Upper lobe of left lung (tissue), 6 donors: ENCODE measurements around the gene DNAJC19. TPM values are rescaled to one million over a fixed set of nuclear protein-coding genes. Genes with fewer than 3 reads are reported as not detected.
A peak's percentile ranks its signal among the peaks of the same experiment; 100 is the strongest.
"Not testable (repeated sequence)": the region's sequence is repeated elsewhere in the genome, so short reads cannot be mapped to it uniquely, and the experiment has no call there.

ENCODE experiments used
- ATAC-seq, 2 donors: fragments of 200-7000 bp; cut with Tn5 transposase; one replicate each; pipeline ENCODE4 v1.9.1; 2022; ENCODE audit warnings: mild to moderate bottlenecking in 2 of 2, moderate library complexity in 2 of 2; ENCODE audit not compliant: low FRiP score in 2 of 2
- DNase-seq, 2 donors: peaks; one replicate each; pipeline ENCODE4 v3.0.0-alpha.2; 2019 to 2020
- H3K27ac ChIP-seq, 4 donors: fragments of 200-600 bp; sonication (generic); one replicate each; pipeline ENCODE4 v1.5.1; 2016 to 2019
- H3K27me3 ChIP-seq, 4 donors: fragments of 200-600 bp; sonication (generic); one replicate each; pipeline ENCODE4 v1.5.1; 2017 to 2019
- H3K36me3 ChIP-seq, 4 donors: fragments of 200-600 bp; sonication (generic); one replicate each; pipeline ENCODE4 v1.5.1; 2016 to 2019
- H3K4me1 ChIP-seq, 4 donors: fragments of 200-600 bp; sonication (generic); one replicate each; pipeline ENCODE4 v1.5.1; 2018 to 2019
- H3K4me3 ChIP-seq, 4 donors: fragments of 200-600 bp; sonication (generic); one replicate each; pipeline ENCODE4 v1.5.1; 2017 to 2019; ENCODE audit warnings: mild to moderate bottlenecking in 2 of 4, moderate library complexity in 1 of 4
- H3K9me3 ChIP-seq, 4 donors: fragments of 200-600 bp; sonication (generic); one replicate each; pipeline ENCODE4 v1.5.1; 2018 to 2019
- CTCF ChIP-seq, 6 experiments: fragments of 450-650 bp in 4 of 6; fragments of 200-600 bp in 2 of 6; sonication (generic) in 2 of 6; IDR thresholded peaks; one replicate each; pipeline ENCODE4 v1.5.1; 2016 to 2019; ENCODE audit warnings: antibody characterized with exemption in 6 of 6
- EP300 ChIP-seq, 4 donors: sonication (generic); formaldehyde crosslinking; IDR thresholded peaks; one replicate each; pipeline ENCODE4 v1.5.1; 2017; ENCODE audit warnings: antibody characterized with exemption in 4 of 4, control low read depth in 2 of 4
- POLR2A ChIP-seq, 4 donors: fragments of 450-650 bp; IDR thresholded peaks; one replicate each; pipeline ENCODE4 v1.5.1; 2016 to 2017; ENCODE audit warnings: antibody characterized with exemption in 4 of 4, mild to moderate bottlenecking in 2 of 4
- POLR2AphosphoS5 ChIP-seq, 2 donors: sonication (generic); formaldehyde crosslinking; IDR thresholded peaks; one replicate each; pipeline ENCODE4 v1.5.1; 2017; ENCODE audit warnings: antibody characterized with exemption in 2 of 2
- WGBS, 2 donors: methylation state at CpG; one replicate each; pipeline ENCODE4 v1.1.5; 2017 to 2018; 5-methylcytosine and 5-hydroxymethylcytosine counted together
- total RNA-seq, 6 donors: library from RNA; depleted of rRNA in 4 of 6; stranded (reverse); fragments of >200 nt in 4 of 6; gene quantifications; one replicate each; pipeline versions ENCODE4 v1.1.0 to v1.2.1, GENCODE V29; 2016 to 2021
- donor health status: DM: no; HTN: no; CAD: no; lungs with moderate emphysema.
- donor health status: DM: no; HTN: yes; CAD: no; lungs with severe emphysema.

Gene DNAJC19
- total RNA-seq, 6 donors from 2014 or later, result 8.0 to 43.5 (median 36.0) TPM

- Histone ChIP-seq H3K4me3 (no peak overlapping the region), H3K27me3 (no peaks in the 10 kb centered on the region), H3K4me1 (no peaks in the 10 kb centered on the region), H3K36me3 (no peaks in the 10 kb centered on the region), H3K9me3 (peaks cover 0 to 10% (median 3%) of the 10 kb centered on the region in 4 donors), H3K27ac (no peak overlapping the region)
- no peak for DNase-seq
- 75 to 86% methylated on average over 2 of the region's 2 CpGs for WGBS, 2 donors
- ATAC-seq, result no peak
- TF ChIP-seq POLR2A (IDR thresholded peaks at IDR 0.05) (no peak), POLR2AphosphoS5 (IDR thresholded peaks at IDR 0.05) (no peak), CTCF (IDR thresholded peaks at IDR 0.05) (no peak), EP300 (IDR thresholded peaks at IDR 0.05) (no peak)
These were observed 6.9 kb upstream of the DNAJC19 start for GRCh38 chr3:180996415-180996932.

- no peak for TF ChIP-seq CTCF (IDR thresholded peaks at IDR 0.05)
- no peak for TF ChIP-seq EP300 (IDR thresholded peaks at IDR 0.05)
- TF ChIP-seq POLR2A (IDR thresholded peaks at IDR 0.05), result no peak
- no peak for TF ChIP-seq POLR2AphosphoS5 (IDR thresholded peaks at IDR 0.05)
- 22 to 27% methylated on average over 2 of the region's 2 CpGs for WGBS, 2 donors
- DNase-seq (no peak), ATAC-seq (no peak)
- peaks cover 0 to 20% (median 4%) of the 10 kb centered on the region in 4 donors for H3K36me3 ChIP-seq
- H3K27me3 ChIP-seq, result no peaks in the 10 kb centered on the region
- H3K9me3 ChIP-seq, result no peaks in the 10 kb centered on the region
- peak overlapping the region in 3 of 4 donors; percentile 73 to 83 (median 75) for H3K4me3 ChIP-seq
- H3K4me1 ChIP-seq, result peaks cover 0 to 24% (median 7%) of the 10 kb centered on the region in 4 donors
- H3K27ac ChIP-seq, result peak overlapping the region in 2 of 4 donors; percentile 88 to 90
These were observed 969 bp upstream of the DNAJC19 start for GRCh38 chr3:180990505-180990904.

GRCh38 chr3:180987344-180987743 is 2.2 kb downstream of the DNAJC19 start:
- no peak overlapping the region for H3K27ac ChIP-seq
- H3K27me3 ChIP-seq, result no peaks in the 10 kb centered on the region
- whole genome bisulfite sequencing, 2 donors, result 94 to 96% methylated on average over 2 of the region's 2 CpGs
- peaks cover 0 to 24% (median 7%) of the 10 kb centered on the region in 4 donors for H3K4me1 ChIP-seq
- H3K4me3 ChIP-seq, result no peak overlapping the region
- DNase-seq, result no peak
- H3K36me3 ChIP-seq, result peaks cover 0 to 44% (median 4%) of the 10 kb centered on the region in 4 donors
- no peaks in the 10 kb centered on the region for H3K9me3 ChIP-seq
- TF ChIP-seq EP300 (IDR thresholded peaks at IDR 0.05) (no peak), POLR2AphosphoS5 (IDR thresholded peaks at IDR 0.05) (no peak), CTCF (IDR thresholded peaks at IDR 0.05) (no peak), POLR2A (IDR thresholded peaks at IDR 0.05) (no peak)
- ATAC-seq, result no peak

GRCh38 chr3:180986366-180986765 is 3.2 kb downstream of the DNAJC19 start:
- Histone ChIP-seq H3K36me3 (peaks cover 0 to 48% (median 4%) of the 10 kb centered on the region in 4 donors), H3K4me1 (peaks cover 0 to 24% (median 7%) of the 10 kb centered on the region in 4 donors)
- H3K27me3 ChIP-seq, H3K9me3 ChIP-seq, ATAC-seq, H3K27ac ChIP-seq, H3K4me3 ChIP-seq, DNase-seq: not testable (repeated sequence)
- WGBS, 2 donors, result 92 to 96% methylated on average over 10 of the region's 10 CpGs

- Histone ChIP-seq H3K27ac (no peak overlapping the region), H3K9me3 (no peaks in the 10 kb centered on the region), H3K4me1 (peaks cover 0 to 11% (median 1%) of the 10 kb centered on the region in 4 donors), H3K4me3 (no peak overlapping the region), H3K27me3 (no peaks in the 10 kb centered on the region), H3K36me3 (peaks cover 0 to 72% (median 8%) of the 10 kb centered on the region in 4 donors)
- ATAC-seq (no peak), DNase-seq (no peak)
- whole genome bisulfite sequencing, 2 donors, result 51 to 56% methylated on average over 2 of the region's 2 CpGs
- TF ChIP-seq EP300 (IDR thresholded peaks at IDR 0.05) (no peak), POLR2A (IDR thresholded peaks at IDR 0.05) (no peak), POLR2AphosphoS5 (IDR thresholded peaks at IDR 0.05) (no peak), CTCF (IDR thresholded peaks at IDR 0.05) (no peak)
These were observed 6.4 kb downstream of the DNAJC19 start for GRCh38 chr3:180983136-180983535.
